ENCODE results near the gene TMEM109. TPM values are rescaled to one million over a fixed set of nuclear protein-coding genes. Genes with fewer than 3 reads are reported as not detected.

TMEM109 gene
- total and polyA plus RNA-seq, 2 of the 13 experiments (the other 11 are each of a cell fraction or from before 2014, with no cell fraction given) = 7.7 to 18.0 TPM

- Histone ChIP-seq H3K79me2 (ENCODE audit: insufficient read depth, low read length) (no peaks in the 10 kb centered on the region), H4K20me1 (ENCODE audit: insufficient read depth, low read length) (no peaks in the 10 kb centered on the region), H3K4me1 (ENCODE audit: insufficient read depth, low read length) (peaks cover 27% of the 10 kb centered on the region), H3K4me2 (ENCODE audit: low read depth, low read length) (no peak overlapping the region), H3K4me3 (replicated peaks in 1 of 3; ENCODE audit: insufficient read depth in 1 of 3, low read depth in 2 of 3, low read length in 3 of 3) (no peak overlapping the region), H3K27ac (ENCODE audit: extremely low read length, insufficient read depth, low read length) (no peak overlapping the region), H3K9me3 (ENCODE audit: low read length) (no peaks in the 10 kb centered on the region), H3K9ac (ENCODE audit: insufficient read depth, low read depth, low read length) (no peak overlapping the region), H3K36me3 (replicated peaks in 1 of 2; ENCODE audit: control insufficient read depth in 1 of 2, insufficient read depth in 2 of 2, low read length in 2 of 2) (peaks cover 0 to 7% of the 10 kb centered on the region in 2 experiments; a peak in 3 of 5 replicates), H3K27me3 (ENCODE audit: control insufficient read depth in 1 of 2, insufficient read depth in 2 of 2, low read length in 2 of 2) (no peaks in the 10 kb centered on the region; a peak in 1 of 5 replicates), H2AFZ (ENCODE audit: low read length) (no peak overlapping the region)
- in situ Hi-C loops (cut with HindIII; ENCODE audit: extremely low pct_ligation_motif_present, low pct_unique_long_range_greater_than_20kb) = no loop called here
- CTCF ChIA-PET (ENCODE audit: low intra/inter-chr PET ratio, low total read pairs) = no interaction called here
- 94% methylated on average over 11 of the region's 11 CpGs for WGBS (ENCODE audit: low lambda C conversion rate)
- FAIRE-seq (no peak), ATAC-seq (no peak), DNase-seq (ENCODE audit: low spot score) (no peak)
- no TSS peak for BruUV-seq (replicated peaks)
- intact Hi-C loops (cut with micrococcal nuclease; ENCODE audit: unreplicated experiment) = no loop called here
- no peak for TF ChIP-seq MATR3 (CRISPR knock-in tag; IDR thresholded peaks at IDR 0.05)
- TF ChIP-seq, protein P1, sequence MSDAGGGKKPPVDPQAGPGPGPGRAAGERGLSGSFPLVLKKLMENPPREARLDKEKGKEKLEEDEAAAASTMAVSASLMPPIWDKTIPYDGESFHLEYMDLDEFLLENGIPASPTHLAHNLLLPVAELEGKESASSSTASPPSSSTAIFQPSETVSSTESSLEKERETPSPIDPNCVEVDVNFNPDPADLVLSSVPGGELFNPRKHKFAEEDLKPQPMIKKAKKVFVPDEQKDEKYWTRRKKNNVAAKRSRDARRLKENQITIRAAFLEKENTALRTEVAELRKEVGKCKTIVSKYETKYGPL (CRISPR knock-in tag; IDR thresholded peaks at IDR 0.05) = no peak
- POLR2A ChIA-PET = no interaction called here
These were observed 7.3 kb downstream of the TMEM109 start for GRCh38 chr11:60921259-60921658.

DNA sequence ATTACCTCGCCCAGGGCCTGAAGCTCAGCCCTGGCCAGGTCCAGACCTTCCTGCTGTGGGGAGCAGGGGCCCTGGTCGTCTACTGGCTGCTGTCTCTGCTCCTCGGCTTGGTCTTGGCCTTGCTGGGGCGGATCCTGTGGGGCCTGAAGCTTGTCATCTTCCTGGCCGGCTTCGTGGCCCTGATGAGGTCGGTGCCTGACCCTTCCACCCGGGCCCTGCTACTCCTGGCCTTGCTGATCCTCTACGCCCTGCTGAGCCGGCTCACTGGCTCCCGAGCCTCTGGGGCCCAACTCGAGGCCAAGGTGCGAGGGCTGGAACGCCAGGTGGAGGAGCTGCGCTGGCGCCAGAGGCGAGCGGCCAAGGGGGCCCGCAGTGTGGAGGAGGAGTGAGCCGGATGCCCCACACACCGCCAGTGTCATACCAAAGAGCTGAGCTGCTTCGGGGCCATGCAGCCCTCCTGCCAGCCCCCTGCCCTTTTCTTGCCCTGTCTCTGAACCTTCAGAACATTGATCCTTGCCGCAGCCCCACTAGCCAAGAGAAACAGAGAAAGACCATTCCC is 7.9 kb downstream of the TMEM109 start:
- Histone ChIP-seq H4K20me1 (ENCODE audit: insufficient read depth, low read length) (no peaks in the 10 kb centered on the region), H3K27ac (ENCODE audit: extremely low read length, insufficient read depth, low read length) (no peak overlapping the region), H3K36me3 (replicated peaks in 1 of 2; ENCODE audit: control insufficient read depth in 1 of 2, insufficient read depth in 2 of 2, low read length in 2 of 2) (peaks cover 0 to 7% of the 10 kb centered on the region in 2 experiments; a peak in 3 of 5 replicates), H3K4me2 (ENCODE audit: low read depth, low read length) (no peak overlapping the region), H3K9ac (ENCODE audit: insufficient read depth, low read depth, low read length) (no peak overlapping the region), H3K4me1 (ENCODE audit: insufficient read depth, low read length) (peaks cover 23% of the 10 kb centered on the region), H3K79me2 (ENCODE audit: insufficient read depth, low read length) (no peaks in the 10 kb centered on the region), H3K4me3 (replicated peaks in 1 of 3; ENCODE audit: insufficient read depth in 1 of 3, low read depth in 2 of 3, low read length in 3 of 3) (no peak overlapping the region), H2AFZ (ENCODE audit: low read length) (no peak overlapping the region), H3K9me3 (ENCODE audit: low read length) (no peaks in the 10 kb centered on the region), H3K27me3 (ENCODE audit: control insufficient read depth in 1 of 2, insufficient read depth in 2 of 2, low read length in 2 of 2) (no peaks in the 10 kb centered on the region; a peak in 1 of 5 replicates)
- no peak for DNase-seq (ENCODE audit: low spot score)
- no peak for ATAC-seq
- FAIRE-seq = no peak
- no TSS peak for BruUV-seq (replicated peaks)
- CTCF ChIA-PET (ENCODE audit: low intra/inter-chr PET ratio, low total read pairs) = no interaction called here
- WGBS (ENCODE audit: low lambda C conversion rate) = 63% methylated on average over 4 of the region's 23 CpGs
- intact Hi-C loops (cut with micrococcal nuclease; ENCODE audit: unreplicated experiment) = no loop called here
- in situ Hi-C loops (cut with HindIII; ENCODE audit: extremely low pct_ligation_motif_present, low pct_unique_long_range_greater_than_20kb) = no loop called here
- POLR2A ChIA-PET = no interaction called here
- no peak for TF ChIP-seq KLF11 (CRISPR knock-in tag; IDR thresholded peaks at IDR 0.05)
- no peak for TF ChIP-seq ZNF205 (CRISPR knock-in tag; IDR thresholded peaks at IDR 0.05)
- TF ChIP-seq HNF4A (CRISPR knock-in tag; IDR thresholded peaks at IDR 0.05) = no peak
- no peak for TF ChIP-seq MEF2D (CRISPR knock-in tag; IDR thresholded peaks at IDR 0.05)
- TF ChIP-seq, protein P2, sequence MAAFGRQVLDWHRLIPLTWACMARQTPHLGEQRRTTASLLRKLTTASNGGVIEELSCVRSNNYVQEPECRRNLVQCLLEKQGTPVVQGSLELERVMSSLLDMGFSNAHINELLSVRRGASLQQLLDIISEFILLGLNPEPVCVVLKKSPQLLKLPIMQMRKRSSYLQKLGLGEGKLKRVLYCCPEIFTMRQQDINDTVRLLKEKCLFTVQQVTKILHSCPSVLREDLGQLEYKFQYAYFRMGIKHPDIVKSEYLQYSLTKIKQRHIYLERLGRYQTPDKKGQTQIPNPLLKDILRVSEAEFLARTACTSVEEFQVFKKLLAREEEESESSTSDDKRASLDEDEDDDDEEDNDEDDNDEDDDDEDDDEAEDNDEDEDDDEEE (CRISPR knock-in tag; IDR thresholded peaks at IDR 0.05) = no peak
- TF ChIP-seq, protein P3, sequence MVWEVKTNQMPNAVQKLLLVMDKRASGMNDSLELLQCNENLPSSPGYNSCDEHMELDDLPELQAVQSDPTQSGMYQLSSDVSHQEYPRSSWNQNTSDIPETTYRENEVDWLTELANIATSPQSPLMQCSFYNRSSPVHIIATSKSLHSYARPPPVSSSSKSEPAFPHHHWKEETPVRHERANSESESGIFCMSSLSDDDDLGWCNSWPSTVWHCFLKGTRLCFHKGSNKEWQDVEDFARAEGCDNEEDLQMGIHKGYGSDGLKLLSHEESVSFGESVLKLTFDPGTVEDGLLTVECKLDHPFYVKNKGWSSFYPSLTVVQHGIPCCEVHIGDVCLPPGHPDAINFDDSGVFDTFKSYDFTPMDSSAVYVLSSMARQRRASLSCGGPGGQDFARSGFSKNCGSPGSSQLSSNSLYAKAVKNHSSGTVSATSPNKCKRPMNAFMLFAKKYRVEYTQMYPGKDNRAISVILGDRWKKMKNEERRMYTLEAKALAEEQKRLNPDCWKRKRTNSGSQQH (CRISPR knock-in tag; IDR thresholded peaks at IDR 0.05; ENCODE audit: low read depth) = no peak
- TF ChIP-seq PRDM15 (CRISPR knock-in tag; IDR thresholded peaks at IDR 0.05) = no peak
- TF ChIP-seq AGO1 (IDR thresholded peaks at IDR 0.05; ENCODE audit: low read depth, low read length, poor library complexity, severe bottlenecking) = no peak
- no peak for TF ChIP-seq PITX1 (CRISPR knock-in tag; IDR thresholded peaks at IDR 0.05)
- no peak for TF ChIP-seq ZMYM2 (CRISPR knock-in tag; IDR thresholded peaks at IDR 0.05)
